ENCODE data around the gene AXIN2.

The AXIN2 gene

GRCh38 chr17:65567566-65567965, 6.1 kb upstream of the AXIN2 start:
- TF ChIP-seq CTCF (IDR thresholded peaks at IDR 0.05; ENCODE audit: borderline replicate concordance, control extremely low read depth, extremely low read depth, insufficient read depth, missing control alignments), result no peak
- DNase-seq (ENCODE audit: low spot score), result no peak
- in situ Hi-C loops (cut with MboI; ENCODE audit: low sequenced_read_pairs, unreplicated experiment), result no loop called here

- in situ Hi-C loops (cut with MboI; ENCODE audit: low sequenced_read_pairs, unreplicated experiment), result no loop called here
- DNase-seq (ENCODE audit: low spot score), result no peak
- no peak for TF ChIP-seq CTCF (IDR thresholded peaks at IDR 0.05; ENCODE audit: borderline replicate concordance, control extremely low read depth, extremely low read depth, insufficient read depth, missing control alignments)
Observed at GRCh38 chr17:65565559-65565958, 4.1 kb upstream of the AXIN2 start.

GRCh38 chr17:65564793-65565192, 3.3 kb upstream of the AXIN2 start:
- in situ Hi-C loops (cut with MboI; ENCODE audit: low sequenced_read_pairs, unreplicated experiment), result no loop called here
- DNase-seq (ENCODE audit: low spot score), result no peak
- TF ChIP-seq CTCF (IDR thresholded peaks at IDR 0.05; ENCODE audit: borderline replicate concordance, control extremely low read depth, extremely low read depth, insufficient read depth, missing control alignments), result no peak

- in situ Hi-C loops (cut with MboI; ENCODE audit: low sequenced_read_pairs, unreplicated experiment), result no loop called here
- DNase-seq (ENCODE audit: low spot score), result no peak
- TF ChIP-seq CTCF (IDR thresholded peaks at IDR 0.05; ENCODE audit: borderline replicate concordance, control extremely low read depth, extremely low read depth, insufficient read depth, missing control alignments), result no peak
Observed at GRCh38 chr17:65562206-65562531, 721 bp upstream of the AXIN2 start.

DNA sequence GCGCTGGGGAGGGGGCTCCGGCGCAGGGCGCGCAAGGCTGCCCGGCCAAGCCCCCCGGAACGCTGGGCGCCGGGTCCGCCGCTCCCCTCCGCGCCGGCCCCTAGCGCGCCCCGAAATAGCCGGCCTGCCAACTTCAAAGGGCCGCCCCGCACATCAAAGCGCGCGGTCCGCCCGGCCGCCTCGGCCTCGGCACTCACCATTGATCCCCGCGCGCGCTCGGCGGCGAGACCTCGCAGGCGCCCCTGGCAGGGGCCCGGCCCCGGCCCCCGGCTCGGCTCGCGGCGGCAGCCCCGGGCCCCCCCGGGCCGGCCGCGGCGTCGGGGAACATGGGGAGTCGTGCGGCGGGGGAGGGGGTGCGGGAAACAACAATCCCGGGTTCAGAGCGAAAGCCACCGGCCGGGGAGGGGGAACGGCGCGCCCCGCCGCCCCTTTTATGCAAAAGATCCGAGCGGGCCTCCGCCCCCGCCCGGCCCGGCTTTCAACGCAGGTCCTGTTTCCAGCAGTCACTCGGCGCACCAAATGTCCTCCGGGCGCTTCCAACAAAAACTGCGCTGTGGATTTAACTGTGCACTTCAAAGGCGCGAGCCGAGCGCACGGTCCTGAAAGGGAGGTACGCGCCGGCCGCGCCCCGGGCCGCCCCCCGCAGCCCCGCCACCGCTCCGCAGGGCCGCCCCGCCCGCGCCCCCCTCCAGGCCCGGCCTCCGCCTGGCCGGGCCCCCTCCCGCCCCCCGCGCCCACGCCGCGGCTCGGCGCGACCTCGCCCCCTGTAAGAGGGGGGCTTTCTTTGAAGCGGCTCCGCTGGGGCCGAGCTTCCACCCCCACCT, 608 bp downstream of the AXIN2 start:
- in situ Hi-C loops (cut with MboI; ENCODE audit: low sequenced_read_pairs, unreplicated experiment), result no loop called here
- DNase-seq (ENCODE audit: low spot score), result peak; percentile 71
- TF ChIP-seq CTCF (IDR thresholded peaks at IDR 0.05; ENCODE audit: borderline replicate concordance, control extremely low read depth, extremely low read depth, insufficient read depth, missing control alignments), result no peak

- in situ Hi-C loops (cut with MboI; ENCODE audit: low sequenced_read_pairs, unreplicated experiment), result loop anchor here (5.0 kb wide), 1 partner anchor 263 kb away; no protein-coding TSS in a partner anchor
- no peak for TF ChIP-seq CTCF (IDR thresholded peaks at IDR 0.05; ENCODE audit: borderline replicate concordance, control extremely low read depth, extremely low read depth, insufficient read depth, missing control alignments)
- DNase-seq (ENCODE audit: low spot score), result peak; percentile 49
Observed at GRCh38 chr17:65559804-65560627, 1.4 kb downstream of the AXIN2 start.
